Islet of Langerhans (tissue), 1 donor: Measurements from ENCODE around the gene NMD3.
"Not testable (repeated sequence)": the region's sequence is repeated elsewhere in the genome, so short reads cannot be mapped to it uniquely, and the experiment has no call there.

Experiments
- FAIRE-seq: peaks from one replicate; lab custom pipeline; 2011; peaks lifted over from hg19 to GRCh38; lab: Jason Lieb, UNC

The NMD3 gene

DNA sequence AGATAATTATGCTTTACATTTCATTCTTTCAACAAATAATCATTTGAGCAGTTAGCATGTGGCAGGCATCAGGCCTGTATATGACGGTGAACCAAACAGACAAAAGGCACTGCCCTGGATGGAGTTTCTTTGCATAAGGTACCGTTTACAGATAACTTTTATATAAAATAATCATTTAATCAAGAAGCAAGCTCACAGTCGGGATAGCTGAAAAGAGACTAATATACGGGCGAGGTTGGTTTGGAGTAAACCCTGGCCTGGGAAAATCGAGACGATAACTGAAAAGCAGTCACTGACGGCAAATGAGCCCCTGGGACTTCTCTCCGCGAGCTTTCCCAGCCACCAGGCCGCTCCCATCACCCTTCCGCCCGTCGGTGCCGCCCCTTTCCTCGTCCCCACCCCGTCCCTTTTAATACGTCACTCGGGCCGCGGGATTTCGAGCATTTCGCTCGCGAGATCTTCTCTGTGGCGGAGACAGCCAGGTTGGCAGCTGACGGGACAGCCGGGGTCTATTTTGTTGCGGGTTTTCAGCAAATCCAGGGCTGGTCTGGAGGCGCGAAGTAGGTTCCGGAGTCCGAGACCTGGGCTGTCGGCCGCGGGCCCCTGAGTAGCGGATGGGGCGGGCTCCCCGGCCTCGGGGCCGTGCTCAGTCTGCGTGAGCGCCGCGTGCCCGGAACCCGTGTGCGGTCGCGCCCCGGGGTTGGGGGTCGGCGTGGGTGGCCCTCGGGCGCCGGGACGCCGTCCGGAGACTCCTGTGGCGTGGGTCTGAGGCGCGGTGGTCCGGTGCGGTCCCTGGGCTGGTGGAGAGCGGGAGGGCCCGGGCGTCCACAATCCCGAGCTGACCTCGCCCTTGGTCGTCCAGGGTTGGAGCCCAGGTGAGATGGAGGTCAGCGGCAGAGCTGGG lies at the start of gene NMD3:
Gene NMD3, plus strand, starts transcription at position 462 of the 904 bp plus-strand sequence. CDS start 703 bp downstream, outside the sequence.
- FAIRE-seq: no peak

DNA sequence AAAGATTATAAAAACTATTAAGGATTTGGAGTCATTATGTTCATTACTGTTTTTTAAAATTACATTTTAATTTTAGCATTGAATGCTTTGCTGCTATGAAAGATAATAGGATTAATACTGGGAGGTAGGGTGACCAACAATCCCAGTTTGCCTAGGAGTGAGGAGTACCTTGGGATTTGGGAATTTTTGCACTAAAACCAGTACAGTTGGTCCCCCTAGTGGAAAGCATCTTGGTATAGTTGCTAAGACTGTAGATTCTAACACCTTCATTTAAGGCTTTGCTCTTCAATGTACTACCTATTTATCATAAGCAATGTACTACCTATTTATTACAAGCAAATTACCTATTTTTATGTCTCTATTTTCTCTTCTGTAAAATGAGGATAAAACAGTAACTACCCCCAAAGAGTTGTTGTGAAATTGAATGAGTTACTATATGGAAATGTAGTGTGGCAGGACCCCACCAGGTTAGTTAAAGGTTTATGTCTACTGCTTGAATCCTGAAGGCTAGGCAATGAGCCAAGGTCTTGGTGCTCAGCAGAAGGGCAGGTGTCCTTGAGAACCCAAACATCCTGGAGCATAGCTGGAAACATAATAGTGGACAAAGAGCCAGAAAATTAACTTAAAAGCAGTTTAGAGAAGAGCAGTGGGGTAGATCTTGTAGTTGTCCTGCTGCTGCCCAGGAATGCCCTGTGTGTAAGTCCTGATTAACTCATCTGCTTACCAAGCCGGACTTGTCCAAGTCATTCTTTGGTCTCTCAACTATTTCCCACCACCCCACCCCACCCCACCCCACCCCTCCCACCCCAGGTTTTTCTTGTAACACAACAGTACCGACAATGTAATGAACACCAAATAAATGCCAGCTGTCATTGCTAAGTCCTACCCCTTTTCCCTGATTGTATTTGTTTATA lies 49.2 kb upstream of the NMD3 start:
- no peak for FAIRE-seq

DNA sequence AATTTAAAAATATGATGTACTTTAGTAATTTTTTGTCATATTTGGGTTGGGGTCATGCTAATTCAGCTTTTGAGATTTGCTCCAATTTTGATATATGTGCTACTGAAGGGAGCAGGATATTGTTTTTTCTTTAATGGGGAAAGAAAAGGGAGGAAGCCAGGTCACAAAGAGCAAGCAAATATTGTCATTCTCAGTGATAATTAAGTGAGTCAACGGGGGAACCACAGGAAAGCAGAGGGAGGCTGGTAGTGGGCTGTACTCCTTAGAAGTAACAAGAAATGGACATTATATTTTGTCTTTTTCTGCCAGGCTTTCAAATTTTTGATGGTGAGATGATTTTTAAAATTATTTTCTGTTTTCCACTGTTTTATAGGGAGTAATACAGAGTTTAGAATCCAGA lies 45.6 kb upstream of the NMD3 start:
- no peak for FAIRE-seq

DNA sequence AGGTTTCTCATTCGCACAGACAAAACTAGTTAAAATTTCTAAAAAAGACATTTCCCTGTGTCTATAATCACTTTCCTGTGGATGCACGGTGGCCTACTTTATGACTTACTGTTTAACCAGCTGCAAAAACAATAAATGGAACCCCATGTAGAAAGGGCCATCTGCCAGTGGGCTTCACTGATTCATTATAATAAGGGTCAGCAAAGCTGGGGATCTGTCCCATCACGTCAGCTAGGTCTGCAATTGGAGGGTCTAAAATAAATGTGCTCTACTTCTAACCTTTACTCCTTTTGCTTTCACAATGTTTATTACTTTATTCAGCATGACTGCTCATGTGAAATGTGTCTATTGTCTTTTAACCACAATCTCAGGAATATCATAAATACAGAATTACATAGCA lies 43.1 kb upstream of the NMD3 start:
- no peak for FAIRE-seq

DNA sequence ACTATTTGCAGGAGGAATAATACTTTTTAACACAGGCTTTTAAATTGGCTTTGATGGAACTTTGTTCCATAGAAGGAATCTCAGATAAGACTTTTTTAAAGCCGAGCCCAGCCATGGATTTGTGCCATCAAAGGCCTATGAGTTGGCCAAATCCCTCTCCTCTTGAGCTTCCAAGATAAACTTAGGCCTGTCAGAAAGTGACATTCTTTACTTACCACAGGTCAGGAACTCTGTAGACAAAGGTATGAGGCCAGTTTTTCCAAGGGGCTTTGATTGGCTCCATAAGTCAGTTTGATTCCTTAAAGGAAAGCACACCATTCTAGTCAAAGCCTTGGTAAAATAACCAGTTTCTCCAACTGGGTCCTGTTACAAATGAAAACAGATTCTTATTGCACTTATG lies 39.7 kb upstream of the NMD3 start:
- FAIRE-seq: not testable (repeated sequence)

DNA sequence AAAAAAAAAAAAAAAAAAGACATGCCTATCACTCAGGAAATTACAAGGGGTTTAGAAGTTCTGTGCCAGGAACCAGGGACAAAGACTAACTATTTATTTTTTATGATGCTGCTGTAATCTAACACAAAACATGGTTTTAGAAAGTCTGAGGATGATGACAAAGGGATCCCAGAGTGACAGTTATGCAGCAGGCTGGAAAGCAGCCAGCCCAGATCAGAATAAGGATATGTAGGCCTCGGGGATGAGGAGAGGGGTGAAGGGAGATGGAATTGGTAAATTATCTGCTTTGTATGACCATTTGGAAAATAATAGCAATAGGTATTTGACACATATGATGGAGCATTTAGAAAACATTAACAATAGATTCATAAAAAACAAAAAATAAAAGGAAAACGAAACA lies 34.1 kb upstream of the NMD3 start:
- no peak for FAIRE-seq

DNA sequence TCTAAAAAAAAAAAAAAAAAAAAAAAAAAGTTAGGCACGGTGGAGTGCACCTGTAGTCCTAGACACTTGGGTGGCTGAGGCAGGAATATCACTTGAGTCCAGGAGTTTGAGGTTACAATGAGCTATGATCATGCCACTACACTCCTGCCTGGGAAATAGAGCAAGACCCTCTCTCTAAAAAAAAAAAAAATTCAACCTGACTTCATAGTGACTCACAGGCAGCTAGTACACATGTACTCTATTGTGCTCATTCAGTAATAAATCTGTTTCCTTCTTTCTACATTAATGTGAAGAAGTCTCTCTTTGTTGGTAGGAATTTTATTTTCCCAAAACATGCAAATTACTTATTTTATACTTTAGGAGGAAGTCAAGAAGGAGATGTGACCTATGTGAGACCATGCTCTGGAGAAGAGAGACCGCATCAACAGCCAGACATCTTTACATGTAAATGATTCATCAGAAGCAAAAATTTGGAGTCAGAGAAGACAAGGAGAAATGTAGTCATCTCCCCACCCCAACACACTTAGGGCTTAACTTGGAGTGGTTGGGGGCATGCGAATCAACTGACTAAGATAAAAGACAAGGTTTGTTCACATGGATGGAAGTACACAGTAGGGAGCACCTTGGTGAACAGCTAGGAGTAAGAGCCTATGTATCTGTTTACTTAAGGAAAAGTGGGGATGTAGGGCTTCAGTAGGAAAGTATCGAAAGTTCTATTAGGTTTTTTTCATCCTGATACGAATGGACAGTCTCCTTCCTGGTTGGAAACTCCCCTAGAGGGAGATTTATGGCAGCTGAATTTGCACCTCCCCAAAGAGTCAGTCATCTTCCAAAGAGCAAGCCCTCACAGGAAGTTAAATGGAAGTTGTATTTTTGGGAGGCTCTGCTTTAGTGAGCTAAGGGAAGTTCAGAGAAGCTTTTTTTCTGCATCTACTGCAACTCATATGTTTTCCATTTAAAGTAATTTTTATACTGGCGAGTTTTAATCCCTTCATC lies 23.0 kb upstream of the NMD3 start:
- FAIRE-seq: no peak

DNA sequence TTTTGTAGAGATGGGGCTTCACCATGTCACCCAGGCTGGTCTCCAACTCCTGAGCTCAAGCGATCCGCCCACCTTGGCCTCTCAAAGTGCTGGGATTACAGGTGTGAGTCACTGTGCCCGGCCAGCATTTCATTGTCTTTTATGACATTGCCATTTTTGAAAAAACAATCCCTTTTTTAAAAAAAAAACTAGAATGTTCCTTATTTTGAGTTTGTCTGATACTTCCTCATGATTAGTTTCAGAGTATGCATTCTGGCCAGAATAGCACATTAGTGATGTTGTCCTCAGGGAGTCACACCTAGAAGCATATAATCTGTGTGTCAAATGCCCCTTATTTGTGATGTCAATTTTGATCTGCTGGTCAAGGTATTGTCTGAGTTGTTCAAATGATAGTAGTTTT lies 21.2 kb upstream of the NMD3 start:
- FAIRE-seq: no peak

DNA sequence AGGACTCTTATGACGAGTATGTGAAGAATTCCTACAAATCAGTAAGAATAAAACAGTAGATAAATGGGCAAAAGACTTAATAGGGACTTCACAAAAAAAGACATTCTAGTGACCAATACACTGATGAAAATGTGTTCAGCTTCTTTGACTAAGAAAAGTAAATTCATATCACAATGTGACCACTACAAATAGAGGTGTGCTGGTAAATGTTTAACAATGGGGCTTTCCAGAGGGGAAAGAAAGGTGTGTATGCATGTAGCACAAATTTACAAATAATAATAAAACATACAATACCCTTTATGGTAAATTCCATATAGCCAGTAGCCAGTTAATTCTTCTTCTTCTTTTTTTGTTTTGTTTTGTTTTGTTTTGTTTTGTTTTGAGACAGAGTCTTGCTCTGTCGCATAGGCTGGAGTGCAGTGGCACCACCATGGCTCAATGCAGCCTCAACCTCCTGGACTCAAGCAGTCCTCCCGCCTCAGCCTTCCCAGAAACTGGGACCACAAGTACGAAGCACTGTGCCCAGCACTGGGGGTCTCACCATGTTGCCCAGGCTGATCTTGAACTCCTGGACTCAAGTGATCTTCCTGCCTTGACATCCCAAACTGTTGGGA lies 17.5 kb upstream of the NMD3 start:
- no peak for FAIRE-seq

DNA sequence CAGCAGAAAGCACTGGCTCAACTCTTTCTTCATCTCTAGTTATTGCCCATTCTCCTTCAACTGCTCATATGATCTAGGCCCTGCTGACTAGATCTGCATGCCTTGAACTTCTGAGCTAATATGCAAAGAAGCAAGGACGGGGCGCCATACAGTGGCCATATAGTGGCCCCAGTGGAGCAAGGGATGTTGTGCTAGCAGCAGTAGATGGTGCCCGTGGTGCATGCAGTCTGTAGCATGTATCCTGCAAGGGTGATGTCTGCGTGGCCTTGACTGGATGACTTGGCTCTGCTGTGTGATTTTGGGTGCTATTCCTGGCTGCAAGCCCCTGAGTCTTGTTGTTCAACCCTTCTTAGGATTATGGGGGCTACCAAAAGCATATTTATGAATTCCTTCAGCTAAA lies 12.2 kb upstream of the NMD3 start:
- no peak for FAIRE-seq

DNA sequence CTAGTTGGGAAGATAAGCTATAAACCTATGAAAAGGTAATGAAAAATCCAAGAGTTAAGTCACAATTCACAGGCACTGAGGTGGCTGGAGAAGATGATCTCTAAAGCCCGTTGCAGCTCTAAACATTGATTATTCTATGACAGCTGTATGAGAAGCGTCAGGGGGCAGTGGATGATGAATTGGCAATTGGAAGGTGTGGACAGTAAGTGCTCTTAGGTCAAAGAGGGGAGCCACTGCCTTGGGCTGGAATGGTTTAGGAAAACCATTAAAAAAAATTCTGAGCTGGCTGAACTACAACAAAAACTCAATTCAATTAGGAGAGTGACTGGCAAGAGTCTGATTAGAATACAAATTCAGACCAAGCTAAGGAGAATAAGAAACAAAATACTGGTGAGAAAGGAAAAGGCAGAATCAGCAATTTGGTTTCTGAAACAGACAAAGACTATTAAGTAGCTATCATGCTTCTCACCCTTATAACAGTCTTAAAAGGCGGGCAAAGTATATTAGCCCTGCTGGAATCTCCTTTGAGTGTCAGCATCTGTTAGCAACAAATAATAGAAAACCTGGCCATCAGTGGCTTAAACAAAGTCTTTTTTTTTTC lies 8.8 kb upstream of the NMD3 start:
- no peak for FAIRE-seq

DNA sequence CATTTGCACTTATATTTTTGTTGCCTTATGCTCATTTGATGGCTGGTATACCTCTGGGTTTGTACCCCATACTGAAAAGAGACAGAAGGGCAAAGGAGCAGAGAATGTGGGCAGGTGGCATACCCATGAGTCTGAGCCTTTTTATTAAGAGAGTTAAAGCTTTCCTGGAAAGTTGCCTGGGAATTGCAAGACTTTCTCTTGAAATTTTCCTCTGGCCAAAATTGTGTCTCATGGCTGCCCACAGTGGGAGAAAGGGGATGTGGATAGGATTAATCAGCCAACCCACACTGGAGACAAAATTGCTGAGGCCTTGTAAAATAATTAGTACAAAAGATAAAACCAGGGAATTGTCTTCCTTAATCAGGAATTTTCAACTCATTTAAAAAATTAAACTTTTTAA lies 8.2 kb upstream of the NMD3 start:
- FAIRE-seq: no peak

DNA sequence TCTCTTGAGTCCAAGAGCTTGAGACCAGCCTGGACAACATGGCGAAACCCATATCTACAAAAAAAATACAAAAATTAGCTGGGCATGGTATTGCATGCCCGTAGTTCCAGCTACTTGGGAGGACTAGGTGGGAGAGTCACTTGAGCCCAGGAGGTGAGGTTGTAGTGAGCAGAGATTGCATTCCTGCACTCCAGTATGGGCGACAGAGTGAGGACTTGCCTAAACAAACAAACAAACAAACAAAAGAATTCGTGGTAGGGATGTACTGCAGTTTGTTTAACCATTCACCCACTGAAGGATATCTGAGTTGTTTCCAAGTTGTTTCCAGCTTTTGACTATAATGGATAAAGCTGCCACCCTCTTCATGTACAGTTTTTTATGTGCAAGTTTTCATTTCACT lies 7.5 kb upstream of the NMD3 start:
- FAIRE-seq: no peak

DNA sequence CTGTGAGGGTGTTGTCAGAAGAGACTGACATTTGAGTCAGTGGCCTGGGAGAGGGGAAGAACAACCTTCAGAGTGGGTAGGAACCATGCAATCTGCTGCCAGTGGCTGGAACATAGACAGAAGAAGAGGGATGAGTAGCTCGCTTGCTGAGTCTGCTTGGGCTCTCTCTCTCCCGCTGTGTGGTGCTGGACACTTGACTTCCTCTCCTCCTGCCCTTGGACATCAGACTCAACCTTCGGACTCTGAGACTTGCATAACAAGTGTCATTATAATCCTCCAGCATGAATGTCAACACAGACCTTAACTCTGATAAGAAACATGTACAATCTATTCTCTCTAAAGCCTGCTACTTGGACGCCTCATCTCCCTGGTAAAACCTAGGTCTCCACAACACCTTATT lies 5.9 kb upstream of the NMD3 start:
- FAIRE-seq: no peak

DNA sequence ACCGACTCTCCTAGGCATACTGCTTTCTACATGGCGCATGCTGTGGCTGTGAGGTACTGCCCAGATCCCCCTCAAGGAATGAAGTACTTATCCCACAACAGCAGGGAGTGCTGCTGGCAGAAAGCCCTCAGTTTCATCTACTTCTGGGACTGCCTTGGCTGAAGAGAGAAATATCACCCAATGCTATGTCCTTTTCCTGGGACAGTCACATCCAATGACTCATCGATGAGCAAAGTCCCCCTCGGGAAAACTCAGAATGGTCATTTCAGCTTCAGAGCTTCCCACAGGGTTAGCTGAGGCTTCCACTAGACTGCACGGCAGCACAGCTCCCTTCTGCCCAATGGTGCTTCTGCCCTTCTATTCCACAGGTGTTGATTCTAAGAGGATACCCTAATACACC lies 3.6 kb upstream of the NMD3 start:
- FAIRE-seq: no peak

DNA sequence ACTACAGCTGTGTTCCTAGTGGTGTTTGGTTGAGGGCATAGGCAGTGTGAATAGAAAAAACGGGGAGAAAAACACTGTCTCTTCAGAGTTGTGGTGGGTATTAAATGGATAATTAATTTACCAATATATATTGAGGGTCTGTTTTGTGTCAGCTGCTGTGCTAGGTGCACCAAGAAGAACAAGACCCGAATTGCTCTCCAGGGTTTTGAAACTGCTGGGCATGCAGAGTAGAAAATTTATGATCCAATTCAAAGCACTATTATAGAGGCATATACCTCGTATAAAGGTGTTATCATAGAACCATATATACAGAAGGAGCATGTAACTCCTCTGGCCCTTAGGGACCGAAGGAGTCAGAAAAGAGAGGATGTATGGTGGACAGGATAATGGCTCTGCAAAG lies 1.6 kb upstream of the NMD3 start:
- no peak for FAIRE-seq

DNA sequence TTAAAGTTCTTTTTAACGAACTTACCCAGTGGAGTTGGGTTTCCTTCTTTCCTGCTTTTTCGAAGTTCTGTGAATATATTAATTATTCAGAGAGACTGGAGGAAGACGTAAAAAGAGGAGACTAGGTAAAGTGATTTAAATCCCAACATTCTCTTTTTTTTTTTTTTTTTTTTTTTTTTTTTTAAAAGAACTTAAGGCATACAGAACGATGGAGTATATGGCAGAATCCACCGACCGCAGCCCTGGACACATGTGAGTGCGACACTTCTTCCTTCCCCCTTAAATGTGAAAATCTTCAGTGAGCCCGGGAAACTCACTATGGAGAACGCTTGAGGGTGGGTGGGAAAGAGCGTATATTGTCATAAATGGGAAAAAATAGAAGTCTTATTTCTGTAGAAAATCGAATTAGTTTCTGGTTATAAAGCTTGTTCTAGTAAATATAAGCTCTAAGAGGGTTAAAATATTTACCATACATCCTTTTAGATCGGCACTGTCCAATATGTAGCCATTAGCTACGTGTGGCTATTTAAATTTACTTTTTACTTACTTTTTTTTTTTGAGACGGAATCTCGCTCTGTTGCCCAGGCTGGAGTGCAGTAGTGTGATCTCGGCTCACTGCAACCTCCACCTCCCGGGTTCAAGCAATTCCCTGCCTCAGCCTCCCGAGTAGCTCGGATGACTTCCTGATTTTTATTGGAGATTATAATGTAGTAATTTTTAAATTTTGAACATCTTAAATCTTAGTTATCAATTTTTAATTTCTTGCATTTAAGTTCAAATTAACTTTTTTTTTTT lies 892 bp downstream of the NMD3 start:
- no peak for FAIRE-seq

DNA sequence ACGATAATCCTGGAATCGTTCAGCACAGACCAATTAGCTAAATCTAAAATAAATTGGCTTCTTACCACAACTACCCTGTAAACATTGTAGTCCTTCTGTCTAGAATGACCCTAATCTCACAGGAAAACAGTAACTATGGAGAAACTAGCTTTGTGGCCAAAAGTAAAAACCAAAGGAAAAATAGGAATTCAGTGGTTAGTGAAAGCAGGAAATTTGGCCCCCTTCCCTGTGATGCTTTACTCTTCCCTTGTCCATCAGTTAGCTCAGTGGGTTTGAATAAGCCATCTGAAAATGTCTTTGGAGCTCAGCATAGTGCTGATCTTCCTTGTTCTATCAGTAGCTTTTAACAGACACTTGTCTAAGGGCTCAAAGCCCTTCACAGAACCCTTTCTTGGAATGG lies 1.6 kb downstream of the NMD3 start:
- peak; percentile 9 for FAIRE-seq

DNA sequence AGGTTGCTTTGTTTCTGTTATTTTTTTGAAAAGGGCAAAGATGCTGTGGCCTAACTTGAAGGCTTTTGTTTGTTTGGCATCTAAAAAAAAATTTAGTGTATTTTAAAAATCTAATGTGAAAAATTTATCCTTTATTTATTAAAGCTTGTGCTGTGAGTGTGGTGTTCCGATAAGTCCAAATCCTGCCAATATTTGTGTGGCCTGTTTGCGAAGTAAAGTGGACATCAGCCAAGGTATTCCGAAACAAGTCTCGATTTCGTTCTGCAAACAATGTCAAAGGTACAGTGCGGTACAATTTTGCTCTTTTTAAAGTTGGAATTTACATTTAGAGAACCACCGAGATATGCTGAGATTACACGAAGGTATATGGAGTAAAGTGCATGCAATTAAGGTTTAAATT lies 3.7 kb downstream of the NMD3 start:
- FAIRE-seq: no peak

DNA sequence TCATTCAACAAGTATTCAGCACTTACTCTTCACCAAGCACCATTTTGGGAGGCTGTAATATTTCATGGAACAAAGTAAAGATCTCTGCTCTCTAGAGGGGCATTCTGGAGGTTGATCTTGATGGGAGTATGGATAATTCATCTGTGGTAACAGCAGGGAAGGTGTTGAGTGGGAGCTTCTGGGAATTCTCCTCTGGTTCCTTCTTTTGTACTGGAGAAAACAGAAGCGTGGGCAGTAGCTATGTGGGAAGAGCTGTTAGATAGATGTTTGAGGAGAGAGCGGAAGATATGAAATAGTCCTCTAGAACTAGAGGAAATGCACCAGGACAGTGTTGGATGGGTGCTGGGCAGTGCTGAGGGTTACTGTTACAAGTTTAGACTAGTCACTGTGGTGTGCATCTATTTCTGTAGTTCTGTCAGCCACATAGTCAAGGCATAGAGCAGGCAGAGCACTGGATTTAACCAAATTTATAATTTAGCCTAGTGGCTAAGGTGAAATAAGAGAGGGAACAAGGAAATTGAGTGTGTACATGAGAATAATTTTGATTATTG lies 9.6 kb downstream of the NMD3 start:
- FAIRE-seq: no peak
